ENCODE measurements around the gene CSNK2A2. TPM values are rescaled to one million over a fixed set of nuclear protein-coding genes. Genes with fewer than 3 reads are reported as not detected.

Gene CSNK2A2
- total RNA-seq, 1 donor from 2014 or later = 81.6 TPM

- Histone ChIP-seq H3K9me3 (ENCODE audit: low read depth) (no peaks in the 10 kb centered on the region), H3K4me1 (peaks cover 22% of the 10 kb centered on the region), H3K4me2 (peak overlapping the region; percentile 98), H3K27ac (no peak overlapping the region), H3F3A (ENCODE audit: low read depth) (peaks cover 33% of the 10 kb centered on the region), H3K27me3 (no peaks in the 10 kb centered on the region), H3K4me3 (peak overlapping the region; percentile 80), H2AFZ (replicated peaks) (no peak overlapping the region), H3K79me2 (ENCODE audit: low read depth) (peaks cover 74% of the 10 kb centered on the region), H3K36me3 (no peaks in the 10 kb centered on the region), H3K9ac (no peak overlapping the region), H4K20me1 (ENCODE audit: low read depth) (peaks cover 75% of the 10 kb centered on the region)
- H3K9me3 Mint-ChIP-seq = peaks cover 6% of the 10 kb centered on the region
- H3K4me1 Mint-ChIP-seq = peaks cover 53% of the 10 kb centered on the region
- peaks cover 7% of the 10 kb centered on the region for H3K36me3 Mint-ChIP-seq
- TF ChIP-seq EZH2 (IDR thresholded peaks at IDR 0.05) = no peak
- TF ChIP-seq EZH2phosphoT487 (IDR thresholded peaks at IDR 0.05) = no peak
- TF ChIP-seq CTCF (IDR thresholded peaks at IDR 0.05) = no peak
- no peak overlapping the region for H3K27ac Mint-ChIP-seq
- no peaks in the 10 kb centered on the region for H3K27me3 Mint-ChIP-seq (ENCODE audit: insufficient read depth, low read depth)
- peak overlapping the region; percentile 94 for H3K4me3 Mint-ChIP-seq
- no peak for DNase-seq (ENCODE audit: low spot score)
Measured at GRCh38 chr16:58126451-58126961, 71.4 kb downstream of the CSNK2A2 start.

GRCh38 chr16:58125781-58126335, 72.0 kb downstream of the CSNK2A2 start:
- Histone ChIP-seq H3K79me2 (ENCODE audit: low read depth) (peaks cover 81% of the 10 kb centered on the region), H3K4me3 (no peak overlapping the region), H3K4me1 (peaks cover 29% of the 10 kb centered on the region), H3K9me3 (ENCODE audit: low read depth) (no peaks in the 10 kb centered on the region), H3K27ac (no peak overlapping the region), H2AFZ (replicated peaks) (no peak overlapping the region), H4K20me1 (ENCODE audit: low read depth) (peaks cover 82% of the 10 kb centered on the region), H3F3A (ENCODE audit: low read depth) (peaks cover 33% of the 10 kb centered on the region), H3K9ac (no peak overlapping the region), H3K4me2 (peak overlapping the region; percentile 98), H3K27me3 (no peaks in the 10 kb centered on the region), H3K36me3 (no peaks in the 10 kb centered on the region)
- H3K27me3 Mint-ChIP-seq (ENCODE audit: insufficient read depth, low read depth) = no peaks in the 10 kb centered on the region
- H3K9me3 Mint-ChIP-seq = peaks cover 6% of the 10 kb centered on the region
- no peak for DNase-seq (ENCODE audit: low spot score)
- peaks cover 60% of the 10 kb centered on the region for H3K4me1 Mint-ChIP-seq
- no peak for TF ChIP-seq EZH2phosphoT487 (IDR thresholded peaks at IDR 0.05)
- no peak for TF ChIP-seq EZH2 (IDR thresholded peaks at IDR 0.05)
- no peak for TF ChIP-seq CTCF (IDR thresholded peaks at IDR 0.05)
- peaks cover 7% of the 10 kb centered on the region for H3K36me3 Mint-ChIP-seq
- peak overlapping the region; percentile 30 for H3K27ac Mint-ChIP-seq
- no peak overlapping the region for H3K4me3 Mint-ChIP-seq

GRCh38 chr16:58125041-58125440, 72.9 kb downstream of the CSNK2A2 start:
- Mint-ChIP-seq H3K27ac (no peak overlapping the region), H3K4me3 (no peak overlapping the region), H3K27me3 (ENCODE audit: insufficient read depth, low read depth) (no peaks in the 10 kb centered on the region), H3K4me1 (peaks cover 68% of the 10 kb centered on the region), H3K36me3 (peaks cover 7% of the 10 kb centered on the region), H3K9me3 (peaks cover 6% of the 10 kb centered on the region)
- Histone ChIP-seq H3K9me3 (ENCODE audit: low read depth) (no peaks in the 10 kb centered on the region), H3K36me3 (no peaks in the 10 kb centered on the region), H3K9ac (no peak overlapping the region), H3K4me2 (no peak overlapping the region), H3K4me1 (peaks cover 37% of the 10 kb centered on the region), H3K27ac (no peak overlapping the region), H3K27me3 (no peaks in the 10 kb centered on the region), H3K79me2 (ENCODE audit: low read depth) (peaks cover 89% of the 10 kb centered on the region), H3F3A (ENCODE audit: low read depth) (peaks cover 33% of the 10 kb centered on the region), H3K4me3 (no peak overlapping the region), H2AFZ (replicated peaks) (no peak overlapping the region), H4K20me1 (ENCODE audit: low read depth) (peaks cover 90% of the 10 kb centered on the region)
- DNase-seq (ENCODE audit: low spot score) = no peak
- TF ChIP-seq EZH2 (IDR thresholded peaks at IDR 0.05) = no peak
- no peak for TF ChIP-seq CTCF (IDR thresholded peaks at IDR 0.05)
- no peak for TF ChIP-seq EZH2phosphoT487 (IDR thresholded peaks at IDR 0.05)
